Stimulated activated naive B cell treated with anti-CD40 and anti-IgM and Interleukin-4, amounts not matched to agents 10 μg/mL and 1 μg/mL and 100 μg/mL, for 72 hours (primary cell): ENCODE data around the gene PDGFA.

Experiments
- ATAC-seq, 2 donors: fragments of 150-1000 bp; cut with Tn5 transposase; replicated peaks; 2 replicates each; pipeline ENCODE4 v1.10.0; 2021; ENCODE audit warnings: moderate library complexity in 1 of 2
- DNase-seq: peaks from one replicate; pipeline ENCODE4 v3.0.0; 2021
- H3K27ac Mint-ChIP-seq: one replicate; pipeline ENCODE4 v1.8.0; 2022; ENCODE audit warnings: mild to moderate bottlenecking, mixed read lengths
- H3K27me3 Mint-ChIP-seq, 2 donors: one replicate each; pipeline ENCODE4 v1.8.0; 2022; ENCODE audit warnings: mixed read lengths in 2 of 2
- H3K36me3 Mint-ChIP-seq, 2 donors: one replicate each; pipeline ENCODE4 v1.8.0; 2022; ENCODE audit warnings: mixed read lengths in 2 of 2, mild to moderate bottlenecking in 1 of 2
- H3K4me1 Mint-ChIP-seq, 2 donors: one replicate each; pipeline ENCODE4 v1.8.0; 2022; ENCODE audit warnings: mixed read lengths in 2 of 2, mild to moderate bottlenecking in 1 of 2
- H3K4me3 Mint-ChIP-seq, 2 donors: one replicate each; pipeline ENCODE4 v1.8.0; 2022; ENCODE audit warnings: mild to moderate bottlenecking in 2 of 2, mixed read lengths in 2 of 2, moderate library complexity in 1 of 2
- H3K9me3 Mint-ChIP-seq, 2 donors: one replicate each; pipeline ENCODE4 v1.8.0; 2022; ENCODE audit warnings: mixed read lengths in 2 of 2, mild to moderate bottlenecking in 1 of 2

The PDGFA gene

GRCh38 chr7:501526-501925 is 18.1 kb downstream of the PDGFA start:
- H3K4me1 Mint-ChIP-seq = peaks cover 0 to 4% of the 10 kb centered on the region in 2 donors
- ATAC-seq (no peak), DNase-seq (no peak)
- H3K9me3 Mint-ChIP-seq = peaks cover 0 to 8% of the 10 kb centered on the region in 2 donors
- no peak overlapping the region for H3K4me3 Mint-ChIP-seq
- H3K27me3 Mint-ChIP-seq = no peaks in the 10 kb centered on the region
- H3K27ac Mint-ChIP-seq = no peak overlapping the region
- peaks cover 12 to 53% of the 10 kb centered on the region in 2 donors for H3K36me3 Mint-ChIP-seq

GRCh38 chr7:500521-501420 is 18.9 kb downstream of the PDGFA start:
- no peak overlapping the region for H3K4me3 Mint-ChIP-seq
- no peak overlapping the region for H3K27ac Mint-ChIP-seq
- H3K36me3 Mint-ChIP-seq = peaks cover 12 to 57% of the 10 kb centered on the region in 2 donors
- no peak for DNase-seq
- peaks cover 0 to 8% of the 10 kb centered on the region in 2 donors for H3K9me3 Mint-ChIP-seq
- H3K4me1 Mint-ChIP-seq = peaks cover 0 to 4% of the 10 kb centered on the region in 2 donors
- no peaks in the 10 kb centered on the region for H3K27me3 Mint-ChIP-seq
- ATAC-seq = no peak

- Mint-ChIP-seq H3K4me3 (no peak overlapping the region), H3K27me3 (no peaks in the 10 kb centered on the region), H3K4me1 (peaks cover 0 to 4% of the 10 kb centered on the region in 2 donors), H3K36me3 (peaks cover 12 to 53% of the 10 kb centered on the region in 2 donors), H3K9me3 (peaks cover 0 to 8% of the 10 kb centered on the region in 2 donors), H3K27ac (no peak overlapping the region)
- ATAC-seq (no peak), DNase-seq (no peak)
These were observed 19.7 kb downstream of the PDGFA start for GRCh38 chr7:499853-500485.

GRCh38 chr7:498678-499641 is 20.7 kb downstream of the PDGFA start:
- ATAC-seq (no peak), DNase-seq (no peak)
- Mint-ChIP-seq H3K4me1 (peaks cover 0 to 4% of the 10 kb centered on the region in 2 donors), H3K9me3 (peaks cover 0 to 8% of the 10 kb centered on the region in 2 donors), H3K27ac (no peak overlapping the region), H3K4me3 (no peak overlapping the region), H3K27me3 (no peaks in the 10 kb centered on the region), H3K36me3 (peaks cover 12 to 52% of the 10 kb centered on the region in 2 donors)

GRCh38 chr7:497946-498655 is 21.5 kb downstream of the PDGFA start:
- DNase-seq (no peak), ATAC-seq (no peak)
- Mint-ChIP-seq H3K36me3 (peaks cover 12 to 52% of the 10 kb centered on the region in 2 donors), H3K4me1 (peaks cover 0 to 4% of the 10 kb centered on the region in 2 donors), H3K9me3 (peaks cover 0 to 8% of the 10 kb centered on the region in 2 donors), H3K27ac (no peak overlapping the region), H3K4me3 (no peak overlapping the region), H3K27me3 (peaks cover 0 to 3% of the 10 kb centered on the region in 2 donors)

GRCh38 chr7:497346-497745 is 22.3 kb downstream of the PDGFA start:
- no peak overlapping the region for H3K4me3 Mint-ChIP-seq
- peaks cover 0 to 4% of the 10 kb centered on the region in 2 donors for H3K4me1 Mint-ChIP-seq
- H3K27ac Mint-ChIP-seq = no peak overlapping the region

GRCh38 chr7:496528-497295 is 22.9 kb downstream of the PDGFA start:
- Mint-ChIP-seq H3K4me3 (no peak overlapping the region), H3K27me3 (peaks cover 0 to 4% of the 10 kb centered on the region in 2 donors), H3K9me3 (peaks cover 0 to 8% of the 10 kb centered on the region in 2 donors), H3K27ac (no peak overlapping the region), H3K36me3 (peaks cover 12 to 46% of the 10 kb centered on the region in 2 donors), H3K4me1 (peaks cover 0 to 4% of the 10 kb centered on the region in 2 donors)
- DNase-seq = no peak
- ATAC-seq = no peak

More at GRCh38 chr7:497346-497745, 22.3 kb downstream of the PDGFA start:
- peaks cover 0 to 4% of the 10 kb centered on the region in 2 donors for H3K27me3 Mint-ChIP-seq
- H3K36me3 Mint-ChIP-seq = peaks cover 12 to 46% of the 10 kb centered on the region in 2 donors
- DNase-seq = no peak
- no peak for ATAC-seq
- H3K9me3 Mint-ChIP-seq = peaks cover 0 to 8% of the 10 kb centered on the region in 2 donors

GRCh38 chr7:495761-496321 is 23.8 kb downstream of the PDGFA start:
- no peak overlapping the region for H3K4me3 Mint-ChIP-seq
- DNase-seq (no peak), ATAC-seq (no peak)
- H3K36me3 Mint-ChIP-seq = peaks cover 8 to 41% of the 10 kb centered on the region in 2 donors
- peaks cover 0 to 8% of the 10 kb centered on the region in 2 donors for H3K9me3 Mint-ChIP-seq
- H3K27ac Mint-ChIP-seq = no peak overlapping the region
- peaks cover 0 to 4% of the 10 kb centered on the region in 2 donors for H3K27me3 Mint-ChIP-seq
- peaks cover 0 to 4% of the 10 kb centered on the region in 2 donors for H3K4me1 Mint-ChIP-seq

GRCh38 chr7:495326-495725 is 24.3 kb downstream of the PDGFA start:
- H3K36me3 Mint-ChIP-seq = peaks cover 8 to 36% of the 10 kb centered on the region in 2 donors
- ATAC-seq = no peak
- H3K27ac Mint-ChIP-seq = no peak overlapping the region
- peaks cover 4 to 5% of the 10 kb centered on the region in 2 donors for H3K4me1 Mint-ChIP-seq
- no peak for DNase-seq
- H3K4me3 Mint-ChIP-seq = no peak overlapping the region
- peaks cover 0 to 4% of the 10 kb centered on the region in 2 donors for H3K27me3 Mint-ChIP-seq
- H3K9me3 Mint-ChIP-seq = peaks cover 0 to 8% of the 10 kb centered on the region in 2 donors

GRCh38 chr7:494906-495305 is 24.7 kb downstream of the PDGFA start:
- H3K36me3 Mint-ChIP-seq = peaks cover 6 to 32% of the 10 kb centered on the region in 2 donors
- peaks cover 0 to 6% of the 10 kb centered on the region in 2 donors for H3K9me3 Mint-ChIP-seq
- no peak overlapping the region for H3K4me3 Mint-ChIP-seq
- ATAC-seq = no peak
- DNase-seq = no peak
- peaks cover 0 to 4% of the 10 kb centered on the region in 2 donors for H3K27me3 Mint-ChIP-seq
- peak overlapping the region; percentile 14 for H3K27ac Mint-ChIP-seq
- H3K4me1 Mint-ChIP-seq = peaks cover 5 to 6% of the 10 kb centered on the region in 2 donors

GRCh38 chr7:494259-494687 is 25.4 kb downstream of the PDGFA start:
- Mint-ChIP-seq H3K4me1 (peaks cover 5 to 6% of the 10 kb centered on the region in 2 donors), H3K9me3 (peaks cover 0 to 3% of the 10 kb centered on the region in 2 donors), H3K27ac (no peak overlapping the region), H3K27me3 (peaks cover 0 to 7% of the 10 kb centered on the region in 2 donors), H3K4me3 (no peak overlapping the region), H3K36me3 (peaks cover 3 to 26% of the 10 kb centered on the region in 2 donors)
- ATAC-seq = no peak
- no peak for DNase-seq

- Mint-ChIP-seq H3K27me3 (peaks cover 0 to 9% of the 10 kb centered on the region in 2 donors), H3K4me1 (peaks cover 5 to 6% of the 10 kb centered on the region in 2 donors), H3K36me3 (peaks cover 3 to 20% of the 10 kb centered on the region in 2 donors), H3K9me3 (peaks cover 0 to under 1% of the 10 kb centered on the region in 2 donors), H3K27ac (no peak overlapping the region), H3K4me3 (no peak overlapping the region)
- ATAC-seq (no peak), DNase-seq (no peak)
These were observed 25.9 kb downstream of the PDGFA start for GRCh38 chr7:493661-494251.
